Right renal pelvis (tissue), 4 donors: Measurements from ENCODE around the gene ZNF513. TPM values are rescaled to one million over a fixed set of nuclear protein-coding genes. Genes with fewer than 3 reads are reported as not detected.
"Not testable (repeated sequence)": the region's sequence is repeated elsewhere in the genome, so short reads cannot be mapped to it uniquely, and the experiment has no call there.

Experiments used
- DNase-seq, 4 donors: peaks; one replicate each; pipeline ENCODE4 v3.0.0-alpha.2; 2013; ENCODE audit warnings: low read depth in 4 of 4, low spot score in 3 of 4, missing footprints in 1 of 4
- polyA plus RNA-seq, 4 donors: library from polyadenylated mRNA; unstranded; fragments of 120-200 nt; gene quantifications; one replicate each; pipeline ENCODE4 v1.2.1, GENCODE V29; 2013; ENCODE audit not compliant: insufficient read length in 4 of 4

Gene ZNF513, protein sequence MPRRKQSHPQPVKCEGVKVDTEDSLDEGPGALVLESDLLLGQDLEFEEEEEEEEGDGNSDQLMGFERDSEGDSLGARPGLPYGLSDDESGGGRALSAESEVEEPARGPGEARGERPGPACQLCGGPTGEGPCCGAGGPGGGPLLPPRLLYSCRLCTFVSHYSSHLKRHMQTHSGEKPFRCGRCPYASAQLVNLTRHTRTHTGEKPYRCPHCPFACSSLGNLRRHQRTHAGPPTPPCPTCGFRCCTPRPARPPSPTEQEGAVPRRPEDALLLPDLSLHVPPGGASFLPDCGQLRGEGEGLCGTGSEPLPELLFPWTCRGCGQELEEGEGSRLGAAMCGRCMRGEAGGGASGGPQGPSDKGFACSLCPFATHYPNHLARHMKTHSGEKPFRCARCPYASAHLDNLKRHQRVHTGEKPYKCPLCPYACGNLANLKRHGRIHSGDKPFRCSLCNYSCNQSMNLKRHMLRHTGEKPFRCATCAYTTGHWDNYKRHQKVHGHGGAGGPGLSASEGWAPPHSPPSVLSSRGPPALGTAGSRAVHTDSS
- 10 to 100 TPM; 16.7 to 25.9 (median 18.4) TPM for polyA plus RNA-seq

DNA sequence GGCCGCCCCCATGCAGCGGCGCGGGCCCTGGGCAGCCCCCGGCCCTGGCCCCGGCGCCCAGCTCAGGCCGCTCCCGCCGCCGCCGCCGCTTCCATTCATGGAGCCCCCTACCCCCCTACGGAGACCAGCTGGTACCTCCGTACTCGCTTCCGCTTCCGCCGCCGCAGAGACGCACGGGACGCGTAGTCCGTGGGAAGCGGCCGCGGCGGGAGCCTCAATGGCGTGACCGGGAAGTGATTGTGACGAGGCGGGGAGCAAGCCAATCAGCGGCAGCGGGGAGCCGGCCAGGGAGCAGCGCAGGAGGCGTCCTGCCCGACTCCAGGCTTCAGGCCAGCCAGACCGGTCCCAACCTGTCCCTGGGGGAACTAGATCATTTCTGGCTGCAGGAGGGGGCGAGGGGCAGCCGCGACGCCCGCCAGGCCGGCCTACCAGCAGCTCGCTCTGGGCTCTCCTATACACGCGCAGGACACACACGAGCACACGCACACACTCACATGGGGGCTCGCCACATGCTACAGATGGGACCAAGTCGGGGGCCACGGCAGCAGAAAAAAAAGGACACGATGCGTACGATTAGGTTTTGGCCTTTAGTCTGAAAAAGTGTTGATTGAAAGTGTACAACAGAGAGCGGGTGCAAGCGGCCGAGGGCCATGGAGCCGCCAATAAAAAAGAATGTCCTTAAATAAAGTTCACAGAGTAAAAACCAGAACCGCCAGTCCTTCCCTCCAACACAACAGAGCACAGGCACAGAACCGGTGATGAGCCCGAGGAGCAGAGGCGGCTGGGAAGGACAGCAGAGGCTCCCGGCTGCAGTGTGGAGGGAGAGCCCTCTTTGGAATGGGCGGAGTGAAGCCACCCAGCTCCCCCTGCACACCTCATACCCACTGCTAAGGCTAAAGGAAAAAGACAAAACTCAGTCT, at the start of gene ZNF513:
Gene ZNF513 (minus strand): TSS at position 109 of the 920 bp plus-strand sequence. CDS start 208 bp downstream, outside the sequence.
- DNase-seq = peak; percentile 90 to 92 (median 92)

DNA sequence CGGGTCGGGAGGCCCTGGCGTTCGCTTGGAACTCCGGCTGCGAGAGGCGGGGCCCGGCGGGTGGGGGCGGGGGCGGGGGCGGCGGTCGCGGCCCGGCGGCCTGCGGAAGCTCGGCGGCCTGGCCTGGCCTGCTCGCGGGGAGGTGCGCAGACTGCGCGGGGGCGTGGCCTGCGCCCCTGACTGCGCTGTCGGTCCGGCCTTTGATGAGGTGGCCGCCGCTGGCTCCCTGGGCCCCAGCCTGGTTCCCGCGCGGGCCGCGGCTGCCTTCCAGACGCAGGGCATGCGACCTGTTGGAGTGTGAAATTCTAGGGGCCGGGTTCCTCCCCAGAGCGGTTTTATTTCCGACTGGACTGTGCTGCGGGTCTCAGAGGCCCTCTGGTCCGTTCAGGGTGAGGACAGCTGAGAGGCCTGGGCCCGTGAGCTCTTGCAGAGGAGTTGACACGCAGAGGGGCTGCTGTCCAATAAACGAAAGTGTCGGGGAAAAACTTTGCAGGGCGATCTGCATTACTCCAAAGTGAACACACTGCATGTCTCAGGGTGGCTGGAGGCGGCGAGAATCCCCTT, 48.5 kb upstream of the ZNF513 start:
- DNase-seq = peak in 2 of 4 donors; percentile 61 to 63

DNA sequence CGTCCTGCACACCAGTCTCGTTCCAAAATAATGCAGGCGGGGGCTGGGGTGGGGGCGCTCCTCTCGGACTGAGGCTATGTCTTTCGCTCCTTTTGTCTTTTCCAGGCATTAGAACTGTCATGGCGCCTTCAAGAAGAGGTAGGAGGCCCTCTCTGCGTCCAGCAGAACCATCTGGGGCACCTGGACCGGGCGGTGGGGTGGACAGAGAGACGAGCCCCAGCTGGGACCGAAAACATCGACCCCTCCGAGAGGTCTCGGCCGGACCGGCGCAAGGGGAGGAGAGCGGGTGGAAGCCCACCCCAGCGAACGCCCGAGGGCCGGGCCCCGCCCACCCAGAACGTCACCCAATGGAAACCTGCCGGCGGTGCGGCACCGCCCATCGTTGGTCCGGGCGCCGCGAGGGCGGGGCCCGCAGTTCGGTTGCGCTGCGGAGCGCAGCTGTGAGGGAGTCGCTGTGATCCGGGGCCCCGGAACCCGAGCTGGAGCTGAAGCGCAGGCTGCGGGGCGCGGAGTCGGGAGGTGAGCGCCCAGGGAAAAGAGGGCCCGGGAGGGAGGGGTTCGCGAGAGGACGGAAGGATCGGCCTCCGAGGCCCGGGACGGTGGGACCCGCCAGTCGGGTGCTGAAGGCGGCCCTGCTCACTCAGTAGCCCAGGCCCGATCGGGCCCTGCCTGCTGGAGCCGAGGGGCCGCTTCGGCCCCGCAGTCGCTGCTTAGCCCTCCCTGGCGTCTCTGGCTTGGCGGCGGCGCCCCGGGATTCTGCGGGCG, 47.9 kb upstream of the ZNF513 start, which contains the start of gene NRBP1:
Gene NRBP1 (plus strand): TSS at position 419 of the 765 bp plus-strand sequence. CDS start 4,643 bp downstream, outside the sequence.
- DNase-seq = peak; percentile 91 to 96 (median 91)

DNA sequence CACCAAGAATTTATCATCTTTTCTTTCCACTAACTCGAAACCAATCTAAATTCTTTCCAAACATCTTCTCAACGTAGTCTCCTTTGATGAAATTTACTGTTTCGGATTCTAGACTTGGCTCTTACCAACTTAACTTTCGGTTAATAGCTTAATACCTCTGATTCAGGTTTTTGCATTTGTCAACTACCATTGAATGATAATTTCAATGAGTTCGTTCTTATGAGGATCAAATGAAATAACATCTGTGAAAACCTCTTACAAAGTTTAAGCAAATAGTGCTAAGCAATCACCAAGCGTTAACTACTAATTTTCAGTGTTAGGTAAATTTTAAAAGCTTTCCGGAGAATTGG, 47.3 kb upstream of the ZNF513 start:
- no peak for DNase-seq

DNA sequence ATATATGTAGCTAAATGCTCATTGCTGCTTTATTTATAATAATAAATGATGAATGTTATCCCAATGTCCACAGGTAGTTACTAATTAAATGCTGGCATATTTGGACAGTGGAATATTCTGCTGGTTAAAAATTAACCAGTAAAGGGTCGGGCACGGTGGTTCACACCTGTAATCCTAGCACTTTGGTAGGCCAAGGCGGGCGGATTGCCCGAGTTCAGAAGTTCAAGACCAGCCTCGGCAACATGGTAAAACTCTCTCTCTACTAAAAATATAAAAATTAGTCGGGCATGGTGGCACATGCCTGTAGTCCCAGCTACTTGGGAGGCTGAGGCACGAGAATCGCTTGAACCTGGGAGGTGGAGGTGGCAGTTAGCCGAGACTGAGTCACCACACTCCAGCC, 44.5 kb upstream of the ZNF513 start:
- not testable (repeated sequence) for DNase-seq

DNA sequence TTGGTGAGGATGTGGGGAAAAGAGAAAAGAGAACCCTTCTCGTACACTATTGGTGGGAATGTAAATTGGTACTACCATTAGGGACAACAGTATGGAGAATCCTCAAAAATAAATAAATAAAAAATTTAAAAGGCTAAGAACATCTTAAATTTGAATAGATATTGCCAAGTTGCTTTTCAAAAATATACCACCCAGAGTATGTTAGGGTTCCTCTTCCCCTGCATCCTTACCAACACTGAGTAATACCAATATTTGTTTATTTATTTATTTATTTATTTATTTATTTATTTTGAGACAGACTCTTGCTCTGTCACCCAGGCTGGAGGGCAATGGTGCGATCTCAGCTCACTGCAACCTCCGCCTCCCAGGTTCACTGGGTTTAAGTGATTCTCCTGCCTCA, 42.4 kb upstream of the ZNF513 start:
- DNase-seq = no peak

DNA sequence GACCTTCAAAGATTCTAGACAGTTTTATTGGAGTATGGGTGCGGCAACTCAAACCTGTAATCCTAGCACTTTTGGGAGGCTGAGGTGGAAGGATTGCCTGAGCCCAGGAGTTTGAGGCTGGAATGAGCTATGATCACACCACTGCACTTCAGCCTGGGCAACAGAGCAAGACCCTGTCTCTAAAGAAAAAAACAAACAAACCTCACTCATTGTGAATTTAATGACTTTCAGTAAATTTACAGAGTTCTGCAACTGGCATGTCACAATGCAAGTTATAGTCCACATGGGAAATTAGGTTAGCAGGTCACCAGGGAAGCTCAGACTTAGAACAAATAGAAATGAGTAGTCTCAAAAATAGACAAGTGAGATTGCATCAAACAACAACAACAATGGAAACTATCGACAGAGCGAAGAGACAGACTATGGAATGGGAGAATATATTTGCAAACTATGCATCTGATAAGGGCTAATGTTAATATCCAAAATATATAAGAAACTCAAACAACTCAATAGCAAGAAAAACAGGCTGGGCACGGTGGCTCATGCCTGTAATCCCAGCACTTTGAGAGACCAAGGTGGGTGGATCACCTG, 41.2 kb upstream of the ZNF513 start:
- no peak for DNase-seq

DNA sequence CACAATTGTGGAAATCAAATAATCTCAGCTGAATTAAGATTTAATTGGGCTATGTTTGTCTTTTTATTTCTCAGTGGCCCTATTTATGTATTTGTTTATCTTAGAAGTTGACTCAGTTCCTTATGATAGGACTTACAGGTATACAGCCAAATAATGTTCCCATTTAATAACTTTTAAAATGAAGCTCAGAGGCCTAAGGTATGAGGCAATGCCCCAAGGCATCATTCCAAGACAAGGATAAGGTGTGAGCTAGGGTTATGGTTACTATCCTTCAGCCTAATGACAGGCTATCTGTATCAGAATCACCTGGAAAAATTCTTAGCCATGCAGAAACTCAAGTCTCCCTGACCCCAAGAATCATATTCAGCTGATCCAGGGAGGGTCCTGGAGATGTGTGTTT, 40.5 kb upstream of the ZNF513 start:
- no peak for DNase-seq

DNA sequence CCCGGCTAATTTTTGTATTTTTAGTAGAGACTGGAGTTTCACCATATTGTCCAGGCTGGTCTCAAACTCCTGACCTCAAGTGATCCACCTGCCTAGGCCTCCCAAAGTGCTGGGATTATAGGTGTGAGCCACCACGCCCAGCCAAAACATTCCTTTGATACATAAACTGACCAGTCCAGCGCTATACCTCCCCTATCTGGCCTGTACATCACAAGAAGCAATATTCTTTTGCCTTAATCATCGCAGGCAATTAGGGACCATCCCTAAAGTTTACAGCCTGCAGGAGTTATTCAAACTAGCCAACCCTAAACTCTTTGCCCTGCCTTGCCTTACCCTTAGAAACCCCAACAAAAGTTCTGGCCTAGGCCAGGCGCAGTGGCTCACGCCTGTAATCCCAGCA, 35.6 kb upstream of the ZNF513 start:
- DNase-seq = no peak

DNA sequence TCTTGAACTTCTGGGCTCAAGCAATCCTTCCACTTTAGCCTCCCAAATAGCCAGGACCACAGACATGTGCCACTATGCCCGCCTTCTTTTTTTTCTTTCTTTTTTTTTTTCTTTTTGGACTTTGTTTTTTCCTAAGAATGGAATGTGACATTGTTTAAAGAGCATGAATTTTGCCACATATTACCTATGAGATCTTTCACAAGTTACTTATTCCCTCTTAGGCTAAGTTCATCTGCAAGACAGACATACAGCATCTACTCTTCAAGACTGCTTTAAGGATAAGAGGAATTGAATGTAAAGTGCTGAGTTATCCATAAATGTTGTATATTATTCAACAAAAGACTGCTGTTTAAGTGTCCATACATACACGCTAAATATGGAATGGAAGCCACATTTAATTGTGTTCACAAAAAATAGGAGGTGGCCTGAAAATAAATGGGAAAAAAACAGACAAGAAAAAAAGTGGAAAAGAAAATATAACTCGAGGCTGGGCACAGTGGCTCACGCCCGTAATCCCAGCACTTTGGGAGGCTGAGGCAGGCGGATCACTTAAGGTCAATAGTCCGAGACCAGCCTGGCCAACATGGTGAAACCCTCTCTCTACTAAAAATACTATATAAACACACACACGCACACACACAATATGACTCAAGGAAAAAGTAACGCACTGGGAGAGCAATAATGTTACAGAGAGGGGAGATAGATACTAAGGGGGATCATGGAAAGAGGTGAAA, 32.1 kb upstream of the ZNF513 start:
- DNase-seq = no peak

DNA sequence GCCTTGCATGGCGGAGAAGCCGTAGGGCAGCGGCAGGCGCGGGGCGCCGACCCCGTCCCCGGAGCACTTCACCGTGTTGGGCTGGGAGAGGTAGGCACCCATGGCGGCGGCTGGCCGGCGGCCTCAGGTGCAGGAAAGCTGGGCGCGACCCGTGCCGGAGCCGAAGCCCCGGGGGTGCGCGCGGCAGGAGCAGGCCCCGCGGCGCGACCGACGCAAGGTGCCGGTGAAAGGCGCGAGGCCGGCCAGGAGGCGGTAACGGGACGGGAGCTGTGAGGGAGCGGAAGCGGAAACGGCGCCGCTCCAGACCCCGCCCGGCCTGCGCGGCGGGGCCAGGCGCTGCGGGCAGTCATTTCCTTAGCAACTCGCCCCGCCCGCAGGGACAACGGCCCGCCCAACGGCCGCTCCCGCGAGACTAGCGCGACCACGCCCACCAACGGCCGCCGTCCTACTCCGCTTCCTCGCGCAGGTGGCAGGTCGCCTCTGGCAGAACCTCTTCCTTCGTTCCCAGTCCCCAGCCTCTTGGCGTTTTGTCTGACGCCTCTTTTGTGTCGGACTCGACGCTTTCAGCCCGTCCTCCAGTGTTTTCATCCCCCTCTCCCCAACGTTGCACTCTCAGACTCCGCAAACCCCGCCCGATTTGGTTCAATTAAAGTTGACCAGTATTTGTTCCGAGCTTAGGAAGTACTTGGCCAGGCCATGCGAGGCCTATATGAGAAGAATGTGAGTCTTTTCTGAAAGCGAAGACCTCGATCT, 29.0 kb upstream of the ZNF513 start, which contains the start of gene PPM1G:
Gene PPM1G (minus strand): TSS at position 271 of the 753 bp plus-strand sequence. CDS start 169 bp downstream, at position 102.
- peak; percentile 85 to 91 (median 88) for DNase-seq

DNA sequence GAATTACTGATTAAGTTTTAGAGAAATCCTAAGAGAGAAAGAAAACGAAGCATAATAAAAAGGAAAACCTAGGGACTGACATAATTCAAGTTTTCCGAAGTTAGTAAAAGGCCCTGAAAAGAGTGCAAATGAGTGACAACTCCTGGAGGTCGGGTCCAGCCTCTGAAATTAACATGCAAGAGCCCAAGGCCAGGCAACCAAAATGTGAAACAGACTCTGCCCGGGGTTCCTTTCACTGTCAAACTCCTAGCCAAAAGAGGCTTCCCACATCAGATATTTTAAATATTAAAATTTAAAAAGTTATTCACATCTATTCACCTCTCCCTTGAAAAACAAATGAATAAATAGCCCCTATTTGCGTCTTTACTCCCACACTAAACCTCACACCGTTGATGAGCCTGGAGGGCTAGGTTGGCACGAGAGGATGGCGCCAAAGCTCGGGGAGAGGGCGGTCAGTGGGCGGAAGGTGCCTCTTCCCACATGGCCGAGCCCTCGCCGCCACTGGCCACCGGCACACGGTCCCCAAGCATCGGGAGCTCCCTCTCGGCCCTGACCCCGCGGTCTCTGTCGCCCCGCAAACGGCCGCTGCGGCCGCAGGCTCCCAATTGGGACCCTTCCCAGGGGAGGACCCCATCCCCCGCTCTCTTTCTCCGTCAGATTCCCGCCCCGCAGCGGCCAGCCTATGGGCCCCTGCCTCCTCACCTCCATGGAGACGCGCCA, 28.2 kb upstream of the ZNF513 start:
- DNase-seq = no peak

DNA sequence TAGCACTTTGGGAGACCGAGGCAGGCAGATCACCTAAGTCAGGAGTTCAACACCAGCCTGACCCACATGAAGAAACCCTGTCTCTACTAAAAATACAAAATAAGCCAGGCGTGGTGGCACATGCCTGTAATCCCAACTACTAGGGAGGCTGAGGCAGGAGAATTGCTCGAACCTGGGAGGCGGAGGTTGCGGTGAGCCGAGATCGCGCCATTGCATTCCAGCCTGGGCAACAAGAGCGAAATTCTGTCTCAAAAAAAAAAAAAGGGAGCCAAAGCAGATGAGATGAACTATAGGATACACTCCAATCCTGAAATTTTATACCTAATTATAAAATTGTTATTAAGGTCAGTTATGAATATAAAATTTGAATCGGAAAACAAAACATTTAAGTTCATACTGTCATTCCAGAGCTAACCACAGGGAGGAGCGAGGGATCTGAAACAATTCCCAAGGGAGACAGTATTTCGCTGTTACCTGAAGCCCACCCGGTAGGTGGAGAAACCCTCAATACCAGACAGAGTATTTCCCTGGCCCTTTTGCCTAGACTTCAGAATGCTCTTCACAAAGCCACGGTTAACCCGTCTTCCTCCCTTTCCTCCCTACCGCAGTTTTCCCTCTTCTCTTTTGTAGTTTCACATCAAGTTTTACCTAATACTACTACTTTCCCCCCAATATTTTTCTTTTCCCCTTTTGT, 27.4 kb upstream of the ZNF513 start:
- peak in 2 of 4 donors; percentile 36 to 40 for DNase-seq

DNA sequence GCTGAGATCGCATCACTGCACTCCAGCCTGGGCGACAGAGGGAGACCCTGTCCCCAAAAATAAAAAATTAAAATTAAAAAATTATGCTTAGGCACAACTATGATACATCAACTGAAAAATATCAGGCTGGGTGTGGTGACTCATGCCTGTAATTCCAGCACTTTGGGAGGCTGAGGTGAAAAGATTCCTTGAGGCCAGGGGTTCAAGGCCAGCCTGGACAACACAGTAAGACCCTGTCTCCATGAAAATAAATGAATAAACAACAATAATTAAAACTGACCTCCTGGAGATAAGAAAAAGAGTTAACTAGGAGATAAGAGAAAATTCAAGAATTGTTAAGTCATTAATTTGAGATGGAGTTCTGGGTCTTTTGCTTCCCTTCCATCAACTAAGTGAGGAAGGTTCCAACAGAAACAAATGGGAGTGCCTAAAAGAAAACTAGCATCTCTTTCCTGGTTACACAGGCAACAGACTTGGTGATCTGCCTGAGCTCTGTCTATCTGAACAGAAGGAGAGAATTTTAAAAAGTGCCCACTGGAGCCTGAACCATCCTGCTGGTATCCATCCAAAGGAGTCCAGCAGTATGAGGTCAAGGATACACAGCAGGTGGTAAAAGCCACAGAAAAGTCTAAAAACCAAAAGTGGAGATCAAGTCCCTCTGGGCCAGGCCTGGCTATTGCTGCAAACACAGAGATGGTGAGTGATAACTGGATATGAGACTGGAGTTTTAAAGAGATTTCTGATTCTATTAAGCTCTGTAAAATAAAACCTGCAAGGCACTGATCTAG, 20.0 kb upstream of the ZNF513 start:
- no peak for DNase-seq

DNA sequence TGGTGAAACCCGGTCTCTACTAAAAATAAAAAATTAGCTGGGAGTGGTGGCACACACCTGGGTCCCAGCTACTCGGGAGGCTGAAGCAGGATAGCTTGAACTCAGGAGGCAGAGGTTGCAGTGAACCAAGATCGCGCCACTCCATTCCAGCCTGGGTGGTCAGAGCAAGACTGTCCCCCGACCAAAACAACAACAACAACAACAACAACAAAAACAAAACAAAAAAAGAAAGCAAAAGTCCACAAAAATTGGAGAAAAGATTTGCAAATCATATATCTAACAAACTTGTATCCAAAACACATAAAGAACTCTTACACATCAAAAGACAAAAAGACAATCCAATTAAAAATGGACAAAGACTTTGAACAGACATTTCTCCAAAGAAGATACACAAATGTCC, 18.4 kb upstream of the ZNF513 start:
- DNase-seq = no peak

DNA sequence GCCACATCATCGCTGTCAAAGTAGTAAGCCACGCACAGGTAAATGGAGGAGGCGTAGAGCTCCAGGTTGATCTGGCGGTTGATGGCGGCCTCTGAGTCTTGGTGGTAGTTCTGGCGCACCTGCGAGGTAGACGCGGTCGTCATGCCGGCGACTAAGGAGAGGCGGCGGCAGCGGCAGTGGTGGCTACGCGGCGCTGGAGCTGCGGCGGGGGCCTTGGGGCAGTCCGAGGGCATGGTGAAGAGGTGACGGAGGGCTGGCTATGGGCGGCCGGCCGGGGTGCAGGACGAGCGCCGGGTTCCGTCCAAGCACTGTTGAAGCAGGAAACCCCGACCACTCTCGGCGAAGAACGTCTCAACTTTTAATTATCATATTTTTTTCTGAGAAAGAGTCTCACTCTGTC, 12.7 kb upstream of the ZNF513 start:
- no peak for DNase-seq
